GM21360 (cell line): ENCODE measurements around the gene UBE2H.
"Not testable (repeated sequence)": the region's sequence is repeated elsewhere in the genome, so short reads cannot be mapped to it uniquely, and the experiment has no call there.

Source experiments
- ATAC-seq: cut with Tn5 transposase; IDR thresholded peaks from one replicate; pipeline ENCODE4 v1.9.1; 2021; ENCODE audit warnings: mild to moderate bottlenecking, moderate library complexity; ENCODE audit not compliant: unreplicated experiment

UBE2H gene

DNA sequence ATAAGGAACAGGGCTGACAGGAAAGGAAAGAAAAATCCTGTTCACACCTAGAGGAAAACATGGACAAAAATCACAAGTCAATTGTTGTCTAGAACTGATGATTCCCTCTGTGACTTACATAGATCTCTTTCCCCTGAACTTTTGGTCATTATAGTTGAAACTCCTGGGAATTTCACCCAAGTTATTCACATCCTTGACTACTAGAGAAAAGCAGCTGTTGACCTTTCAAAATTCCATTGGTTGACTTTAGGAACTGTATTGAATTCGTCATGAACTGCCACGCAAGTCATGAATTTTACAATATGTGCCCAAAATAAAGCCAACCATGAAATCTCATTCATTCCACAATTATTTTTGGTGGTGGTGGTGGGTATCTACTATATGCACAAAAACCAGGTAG is 104.3 kb downstream of the UBE2H start:
- ATAC-seq = no peak

DNA sequence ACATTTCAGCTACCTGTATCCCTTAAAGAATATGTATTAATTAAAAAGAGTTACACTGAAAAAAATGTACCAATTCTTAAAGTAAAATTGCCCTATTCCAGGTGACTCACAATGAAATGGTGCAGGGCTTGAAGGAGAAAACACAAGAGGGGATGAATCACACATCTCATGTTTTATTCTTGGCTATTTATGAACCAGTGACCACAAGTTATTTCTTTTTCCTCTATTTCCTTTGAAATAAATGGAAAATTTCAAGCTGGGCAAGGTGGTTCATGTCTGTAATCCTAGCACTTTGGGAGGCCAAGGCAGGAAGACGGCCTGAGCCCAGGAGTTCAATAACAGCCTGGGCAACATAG is 106.8 kb downstream of the UBE2H start:
- no peak for ATAC-seq

DNA sequence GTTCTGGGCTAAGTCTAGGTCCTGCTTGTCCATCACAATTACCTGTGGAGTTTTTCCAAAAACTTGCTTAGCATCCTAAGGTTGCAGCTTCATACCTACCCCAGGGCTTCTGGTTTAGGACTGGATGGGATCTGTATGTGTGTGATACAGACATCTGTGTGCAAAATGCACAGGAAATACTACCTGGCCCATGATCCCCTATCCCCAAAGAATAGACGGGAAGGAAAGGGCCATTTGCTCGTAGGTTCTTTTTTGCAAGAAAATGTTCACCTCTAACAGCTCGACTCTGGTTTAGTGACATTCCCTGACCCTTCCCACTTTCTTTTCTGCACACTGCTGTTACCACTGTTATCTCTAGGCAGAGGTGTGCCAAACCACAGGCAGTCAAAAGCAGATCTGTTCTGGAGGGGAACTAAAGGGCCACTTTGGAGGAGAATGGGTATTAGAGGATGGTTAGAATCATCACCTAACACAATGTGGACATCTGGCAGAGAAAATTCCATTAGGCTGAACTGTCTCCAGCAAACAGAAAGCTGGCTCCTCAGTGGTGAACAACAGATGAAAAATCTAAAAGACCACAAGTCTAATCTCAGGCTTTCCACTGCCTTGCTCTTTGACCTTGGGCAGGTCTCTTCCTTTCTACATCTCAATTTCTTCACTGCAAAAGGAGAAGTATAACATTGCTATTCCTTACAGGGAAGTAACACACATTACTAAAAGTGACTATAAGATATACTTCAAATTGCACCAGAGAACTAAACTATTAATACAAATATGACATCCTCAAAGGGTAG is 107.4 kb downstream of the UBE2H start:
- ATAC-seq = no peak

DNA sequence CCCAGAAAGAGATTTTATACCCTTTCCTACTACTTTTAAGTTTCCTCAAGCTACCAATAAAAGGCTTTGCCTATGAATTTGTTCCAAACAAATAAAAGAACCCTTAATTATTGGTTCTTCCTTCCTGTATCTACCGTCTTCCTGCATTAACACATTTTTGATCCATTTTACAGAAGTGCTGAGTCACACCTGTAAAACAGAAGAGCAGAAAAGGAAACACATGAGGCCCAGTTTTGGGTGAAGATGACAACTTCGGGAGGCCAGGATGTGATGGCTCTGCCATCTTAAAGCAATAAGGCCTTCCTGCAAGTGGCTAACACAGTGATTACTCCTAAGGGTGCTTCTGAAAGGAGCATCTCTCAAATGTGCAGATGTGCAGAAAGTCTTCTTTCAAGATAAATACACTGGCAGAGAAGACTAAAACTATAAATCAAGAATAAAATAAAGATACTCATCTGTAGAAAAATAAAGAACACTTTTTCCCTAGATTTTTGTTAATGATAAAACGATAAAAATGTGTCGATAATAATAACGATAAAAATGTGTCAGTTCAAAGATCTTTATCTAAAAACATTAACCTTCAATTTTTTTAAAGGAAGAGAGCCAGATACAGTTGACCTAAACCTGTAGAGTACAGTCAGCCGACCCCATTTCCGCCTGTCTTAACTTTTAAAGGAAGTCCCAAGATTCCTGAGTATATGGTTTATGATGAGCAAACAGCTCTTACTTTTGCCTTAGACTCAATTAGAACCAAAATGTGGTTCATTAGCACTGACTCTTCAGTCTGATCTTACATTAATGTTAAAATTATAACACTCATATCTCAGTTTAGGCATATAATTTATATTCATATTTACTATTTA is 108.6 kb downstream of the UBE2H start:
- no peak for ATAC-seq

DNA sequence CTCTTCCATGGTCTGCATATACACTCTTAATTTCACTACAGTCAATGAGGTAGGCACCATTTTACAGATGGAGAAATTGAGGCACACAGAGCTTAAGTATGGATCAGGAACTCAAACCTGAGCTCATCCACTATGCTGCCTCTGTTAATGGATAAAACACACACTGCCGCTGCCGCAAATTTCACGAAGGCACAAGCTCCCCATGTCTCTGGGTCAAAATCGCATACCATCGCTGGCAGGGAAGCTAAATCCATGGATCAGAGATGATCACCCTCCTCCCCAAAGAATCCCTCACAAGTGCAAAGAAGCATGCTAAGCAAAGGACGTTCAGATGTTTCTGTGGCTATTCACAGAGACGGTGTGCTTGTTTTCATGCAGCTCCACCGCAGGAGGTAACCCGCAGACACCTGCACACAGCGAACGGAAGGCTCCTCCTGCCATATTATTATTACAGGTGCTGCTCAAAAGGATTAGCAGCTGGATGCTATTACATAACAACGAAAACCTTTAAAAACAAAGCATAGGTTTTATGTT is 109.3 kb downstream of the UBE2H start:
- ATAC-seq = no peak

DNA sequence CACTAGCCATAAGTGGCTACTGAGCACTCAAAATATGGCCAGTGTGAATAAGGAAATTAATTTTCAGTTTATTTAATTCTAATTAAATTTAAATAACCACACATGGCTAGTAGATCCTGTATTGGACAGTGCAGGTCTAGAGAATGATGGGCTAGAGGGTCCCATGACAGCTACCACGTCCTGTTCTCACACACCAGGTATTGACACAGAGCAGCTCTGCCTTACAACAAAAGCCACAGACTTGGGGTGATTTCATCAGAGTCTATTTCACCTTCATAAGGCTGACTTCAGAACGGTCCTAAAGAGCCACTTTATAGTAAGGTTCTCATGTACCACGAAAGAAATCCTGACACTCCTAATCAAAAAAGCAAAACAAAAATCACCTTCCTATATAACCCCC is 111.3 kb downstream of the UBE2H start:
- ATAC-seq = no peak

DNA sequence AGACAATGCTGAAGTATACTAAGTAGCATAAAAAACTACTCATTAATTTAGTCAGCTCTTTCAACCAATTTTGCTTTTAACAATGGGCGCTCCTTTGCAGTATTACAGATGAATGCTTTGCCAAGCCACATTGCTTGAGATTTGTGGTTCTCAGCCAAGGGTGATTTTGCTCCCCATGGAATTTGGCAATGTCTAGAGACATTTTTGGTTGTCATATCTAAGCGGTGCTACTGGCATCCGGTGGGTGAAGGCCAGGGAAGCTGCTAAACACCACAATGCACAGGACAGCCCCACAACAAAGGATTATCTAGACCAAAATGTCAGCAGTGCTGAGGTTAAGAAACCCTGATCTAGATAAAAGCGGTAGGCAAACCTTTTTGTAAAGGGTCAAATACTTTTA is 112.0 kb downstream of the UBE2H start:
- ATAC-seq = no peak

DNA sequence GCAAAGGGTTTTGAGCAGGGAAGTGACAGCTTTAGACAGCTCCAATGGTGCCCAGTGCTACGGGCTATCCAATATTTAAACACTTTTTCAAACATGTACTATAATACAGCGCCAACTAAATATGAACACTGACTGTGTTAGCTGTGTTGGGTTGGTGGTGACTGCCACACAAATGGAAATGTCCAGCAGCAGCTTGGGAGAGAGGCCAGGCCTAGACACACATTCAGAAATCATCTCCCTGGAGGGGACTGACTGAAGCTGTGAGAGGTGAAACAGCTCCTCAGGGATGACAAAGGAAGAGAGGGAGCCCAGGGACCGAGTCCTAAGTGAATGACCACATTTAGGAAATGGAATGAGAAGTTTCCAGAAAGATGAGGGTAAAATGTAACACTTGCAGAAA is 115.8 kb downstream of the UBE2H start:
- no peak for ATAC-seq

DNA sequence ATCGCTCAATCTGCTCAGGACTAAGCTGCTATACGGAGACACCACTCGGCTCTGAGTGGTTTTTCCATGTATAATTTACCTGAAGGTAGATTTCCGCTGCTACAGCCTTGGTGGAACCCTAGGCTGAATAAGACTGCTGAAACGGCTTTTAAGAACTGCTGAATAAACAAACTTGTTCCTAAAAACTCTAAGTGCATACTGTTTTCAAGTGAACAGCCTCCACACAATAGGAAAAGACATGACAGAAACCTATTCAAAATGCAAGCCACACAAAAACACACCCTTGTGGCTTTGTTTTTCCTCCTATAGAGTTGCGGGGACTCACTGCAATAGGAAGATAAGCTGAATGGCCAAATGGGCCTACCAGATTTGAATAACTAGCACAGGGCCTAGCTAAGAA is 117.2 kb downstream of the UBE2H start:
- no peak for ATAC-seq

DNA sequence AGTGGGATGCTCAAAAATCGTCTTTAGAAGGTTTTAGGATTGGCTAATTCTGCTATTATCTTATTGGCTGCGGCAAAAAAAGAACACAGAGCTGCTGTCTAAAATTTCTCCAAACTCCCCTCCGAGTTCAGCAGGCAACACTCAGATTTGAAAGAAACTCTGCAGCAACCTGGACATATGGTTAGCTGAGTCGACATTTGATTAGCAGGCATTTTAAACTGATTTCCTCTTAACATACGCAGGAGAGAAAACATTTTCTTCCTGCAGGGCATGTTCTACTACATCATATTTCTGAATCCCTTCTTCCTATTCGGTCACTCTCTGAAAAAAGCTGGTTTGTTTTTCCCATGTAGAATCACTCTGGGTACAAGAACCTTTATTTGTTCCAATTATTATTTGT is 119.4 kb downstream of the UBE2H start:
- ATAC-seq = not testable (repeated sequence)

DNA sequence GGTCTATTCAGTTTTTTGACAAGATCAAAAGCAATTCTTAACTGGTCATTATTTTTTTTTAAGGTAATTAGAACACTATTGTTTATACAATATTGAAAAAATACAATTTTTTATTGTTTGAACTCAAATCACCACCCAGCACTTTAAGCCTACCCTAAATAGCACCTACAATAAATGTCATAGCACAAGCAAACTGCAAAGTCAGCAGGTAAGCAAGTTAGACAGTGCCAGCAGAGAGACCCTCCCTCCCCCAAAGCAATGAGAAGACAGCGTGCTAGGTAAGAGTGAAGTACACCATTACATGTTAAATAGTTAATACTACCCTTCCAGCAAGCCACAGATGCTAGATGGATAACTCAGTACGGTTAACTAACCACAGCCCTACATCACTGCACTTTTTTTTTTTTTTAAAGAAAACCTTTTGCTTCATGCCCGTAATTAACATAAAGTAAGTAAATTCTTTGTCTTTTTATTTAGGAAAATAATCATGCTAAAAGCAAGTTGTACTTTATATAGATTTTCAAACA is 120.0 kb downstream of the UBE2H start:
- no peak for ATAC-seq

DNA sequence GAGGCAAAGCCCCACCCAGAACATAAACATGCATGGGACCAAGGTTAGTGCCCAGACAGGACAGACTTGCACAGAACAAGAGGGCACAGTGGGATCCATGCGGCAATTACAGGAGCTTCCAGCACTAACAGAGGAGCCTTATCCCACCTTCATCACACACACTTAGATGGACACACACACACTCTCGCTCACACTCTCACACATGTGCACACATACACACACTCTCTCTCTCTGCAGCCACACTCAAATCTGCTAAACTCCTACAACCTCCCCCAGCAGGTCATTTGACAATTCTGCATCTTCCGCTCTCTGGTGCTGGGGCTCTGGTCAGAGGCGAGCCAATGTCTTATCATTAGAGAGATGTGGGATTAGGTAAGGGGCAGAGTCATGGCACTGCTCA is 120.5 kb downstream of the UBE2H start:
- ATAC-seq = no peak

DNA sequence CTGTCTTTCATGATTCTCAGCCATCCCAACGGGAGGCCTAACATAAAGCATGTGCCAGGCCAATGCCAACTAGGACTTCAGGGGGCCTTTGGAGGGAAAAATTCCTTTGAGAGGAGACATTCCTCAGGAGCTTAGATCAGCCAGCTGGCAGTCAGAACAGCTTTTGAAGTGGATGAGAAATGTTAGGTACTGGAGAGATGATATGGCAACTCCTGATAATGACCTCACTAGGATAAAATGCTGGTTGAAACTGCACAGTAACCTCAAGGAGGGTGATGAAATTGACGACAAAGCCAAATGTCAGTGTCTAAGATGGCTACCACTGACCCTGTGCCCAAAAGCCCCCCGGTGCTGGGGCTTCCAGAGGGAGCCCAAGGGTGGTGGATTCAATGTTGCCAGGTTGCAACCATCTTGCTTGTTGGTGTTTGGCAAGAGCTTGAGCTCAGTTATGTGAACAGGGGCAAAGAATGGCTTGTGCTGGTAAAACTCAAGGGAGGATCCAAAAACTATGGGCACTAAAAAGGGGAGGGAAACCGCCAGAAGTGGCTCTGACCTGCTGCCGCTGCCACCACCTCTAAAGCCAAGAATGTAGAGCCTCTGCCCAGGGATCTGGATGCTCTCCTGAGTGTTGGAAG is 121.2 kb downstream of the UBE2H start:
- no peak for ATAC-seq

DNA sequence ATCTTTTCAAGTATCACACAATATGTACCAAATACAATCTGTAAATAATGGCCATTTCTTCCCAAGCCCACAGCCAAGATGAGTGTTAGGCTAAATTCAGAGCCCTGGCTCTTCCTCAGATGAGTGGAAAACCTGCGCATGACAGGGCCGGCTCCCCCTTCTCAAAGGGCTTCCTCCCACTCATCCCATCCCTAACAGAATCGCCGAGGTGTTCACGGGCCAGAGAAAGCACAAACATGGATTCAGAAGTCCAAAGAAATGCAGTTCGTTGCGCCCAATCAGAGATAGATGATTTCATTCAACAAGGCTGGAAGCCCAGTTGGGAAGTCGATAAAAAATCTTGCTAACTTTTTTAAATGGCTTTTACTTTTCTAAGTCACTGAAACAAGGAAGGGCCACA is 121.8 kb downstream of the UBE2H start:
- ATAC-seq = no peak

DNA sequence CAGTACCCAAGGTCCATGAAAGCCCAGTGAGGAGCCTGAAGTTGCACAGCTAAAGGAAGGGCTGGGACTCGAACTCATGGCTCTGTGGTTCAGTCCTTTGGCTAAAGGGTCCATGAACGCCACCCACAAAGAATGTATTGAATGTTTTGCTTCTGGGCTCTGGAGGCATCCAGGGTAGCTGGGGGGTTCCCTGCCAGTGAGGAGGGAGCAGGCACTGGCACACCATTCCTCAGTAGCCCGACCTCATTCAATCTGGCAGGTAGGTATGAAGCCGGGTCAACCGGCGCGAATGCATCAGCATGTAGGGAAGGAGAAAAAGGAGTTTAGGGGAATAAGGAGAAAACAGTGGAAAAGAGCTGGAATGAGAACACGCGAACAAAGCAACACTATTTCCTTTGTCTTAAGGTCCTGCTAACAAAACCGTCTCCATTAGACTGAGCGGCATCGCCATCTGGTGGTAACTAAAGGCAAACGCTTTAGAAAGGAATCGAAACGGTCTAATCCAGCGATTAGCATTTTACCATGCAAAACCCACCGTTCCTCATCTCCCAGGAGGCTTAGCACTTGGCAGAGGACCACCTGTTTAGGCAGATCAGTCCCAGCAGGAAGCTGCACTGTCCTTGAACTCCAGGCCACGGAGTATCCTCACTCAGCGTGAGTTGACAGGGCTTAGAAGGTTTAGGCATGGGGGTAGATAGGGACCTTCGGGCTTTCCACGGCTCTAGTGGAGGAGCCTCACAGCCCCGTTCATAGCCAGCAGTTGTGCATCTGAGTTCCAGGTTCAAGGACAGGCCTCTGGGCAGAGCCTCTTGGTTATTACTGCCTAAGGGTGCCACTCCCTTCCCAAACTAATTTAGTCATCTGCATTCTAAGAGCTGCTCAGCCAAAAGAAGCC is 122.8 kb downstream of the UBE2H start:
- ATAC-seq = no peak

DNA sequence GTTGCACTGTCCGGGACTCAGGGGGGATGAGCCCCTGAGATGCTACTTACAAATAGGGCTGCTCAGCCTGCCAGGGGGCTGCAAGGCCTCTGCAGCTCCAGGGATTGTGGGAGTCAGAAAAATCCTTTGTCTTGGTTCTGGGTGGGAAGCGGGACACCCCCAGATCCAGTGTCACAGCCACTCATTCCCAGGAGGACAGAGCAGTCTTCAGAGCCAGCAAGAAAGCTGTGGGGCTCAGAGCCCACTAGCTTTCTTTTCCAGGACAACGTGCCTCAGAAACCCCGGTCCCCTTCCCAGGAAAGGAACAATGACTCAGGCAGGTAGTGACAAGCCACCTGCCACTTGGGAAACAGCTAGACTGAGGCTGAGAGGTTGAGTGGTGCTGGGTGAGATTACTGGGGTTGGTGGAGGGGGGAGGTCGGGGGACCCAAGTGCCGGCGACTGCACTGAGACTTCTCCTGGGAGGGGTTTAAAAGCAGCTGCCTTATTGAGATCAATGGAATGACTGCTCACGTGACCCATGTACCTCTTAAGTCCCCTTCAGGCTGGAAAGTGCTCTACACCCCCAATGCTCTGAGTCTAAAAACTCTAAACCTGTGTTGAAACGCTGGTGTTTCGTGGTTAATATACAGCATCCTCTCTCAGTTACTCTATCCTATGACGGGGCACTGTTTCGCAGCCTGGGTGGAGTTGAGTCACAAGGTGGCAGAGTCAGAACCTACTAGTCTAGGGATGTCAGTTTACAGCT is 123.6 kb downstream of the UBE2H start:
- no peak for ATAC-seq

DNA sequence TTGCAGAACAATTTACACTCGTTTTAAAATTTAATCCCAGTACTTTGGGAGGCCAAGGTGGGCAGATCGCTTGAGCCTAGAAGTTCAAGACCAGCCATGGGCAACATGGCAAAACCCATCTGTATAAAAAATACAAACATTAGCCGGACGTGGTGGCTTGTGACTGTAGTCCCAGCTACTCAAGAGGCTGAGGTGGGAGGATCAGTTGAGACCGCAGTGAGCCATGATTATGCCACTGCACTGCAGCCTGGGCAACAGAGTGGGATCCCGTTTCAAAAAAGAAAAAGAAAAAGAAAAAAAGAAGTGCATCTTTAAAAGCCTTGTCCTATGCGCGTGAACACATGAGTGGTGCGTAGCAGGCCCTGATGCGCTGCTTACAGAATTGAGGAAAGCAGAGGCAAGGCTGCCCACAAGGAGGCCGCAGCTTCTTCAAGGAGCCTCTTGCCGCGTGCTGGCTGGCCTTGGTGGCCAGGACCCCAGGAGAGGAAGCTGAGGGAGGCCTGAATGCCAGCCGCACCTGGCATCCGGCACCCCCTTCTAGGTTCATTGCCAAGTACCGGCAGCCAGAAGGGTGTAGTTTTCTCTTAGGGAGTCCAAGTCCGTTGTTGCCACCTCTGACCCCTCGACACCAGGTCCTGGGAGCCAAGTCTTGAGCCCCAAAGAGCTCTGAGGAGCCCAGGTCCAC is 124.5 kb downstream of the UBE2H start:
- ATAC-seq = no peak

DNA sequence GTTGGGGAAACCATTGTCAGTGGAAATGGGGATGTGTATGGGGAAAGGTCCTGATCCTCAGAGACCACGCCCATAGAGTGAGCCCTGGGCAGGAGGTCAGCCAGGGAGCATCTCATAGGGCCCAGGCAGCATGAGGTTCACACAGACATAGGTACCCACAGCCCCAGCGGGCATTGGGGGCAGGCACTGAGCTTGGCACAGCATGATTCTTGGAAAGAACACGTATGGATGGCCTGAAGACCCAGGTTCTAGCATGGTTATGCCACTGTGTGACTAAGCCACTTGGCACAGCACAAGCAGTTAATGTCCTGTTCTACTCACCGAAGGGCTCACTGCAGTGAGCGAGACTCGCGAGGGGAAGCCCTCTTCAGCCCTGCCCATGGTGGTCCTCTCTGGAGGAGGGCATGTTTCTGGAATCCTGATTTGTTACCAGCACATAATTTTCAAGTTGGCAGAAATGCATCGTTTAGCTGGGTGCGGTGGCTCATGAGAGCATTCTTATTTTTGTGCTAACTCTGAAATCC is 125.2 kb downstream of the UBE2H start:
- no peak for ATAC-seq

DNA sequence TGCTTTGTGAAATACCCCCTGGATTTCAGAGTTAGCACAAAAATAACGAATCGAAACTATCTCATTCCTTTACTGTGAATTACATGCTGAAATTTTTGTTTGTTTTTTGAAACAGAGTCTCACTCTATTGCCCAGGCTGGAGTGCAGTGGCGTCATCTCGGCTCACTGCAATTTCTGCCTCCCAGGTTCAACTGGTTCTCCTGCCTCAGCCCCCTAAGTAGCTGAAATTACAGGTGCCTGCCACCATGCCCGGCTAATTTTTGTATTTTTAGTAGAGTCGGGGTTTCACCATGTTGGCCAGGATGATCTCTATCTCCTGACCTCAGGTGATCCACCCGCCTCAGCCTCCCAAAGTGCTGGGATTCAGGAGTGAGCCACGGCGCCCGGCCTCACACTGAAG is 125.9 kb downstream of the UBE2H start:
- not testable (repeated sequence) for ATAC-seq
